Fibroblast of upper back skin (primary cell): Measurements from ENCODE around the gene UBE2J1.
"Not testable (repeated sequence)": the region's sequence is repeated elsewhere in the genome, so short reads cannot be mapped to it uniquely, and the experiment has no call there.

Experiments
- DNase-seq: peaks from one replicate; pipeline ENCODE4 v3.0.0-alpha.2; 2013

Gene UBE2J1

GRCh38 chr6:89315249-89315885 is 37.2 kb downstream of the UBE2J1 start, which contains the start of gene GABRR2:
Gene GABRR2 (minus strand): TSS chr6:89315299. CDS start chr6:89315165, 134 bp downstream.
- no peak for DNase-seq

- DNase-seq = no peak
Observed at GRCh38 chr6:89314692-89315091, 37.8 kb downstream of the UBE2J1 start.

- DNase-seq = peak; percentile 93
Observed at GRCh38 chr6:89313006-89313405, 39.5 kb downstream of the UBE2J1 start.

GRCh38 chr6:89311853-89312531 is 40.5 kb downstream of the UBE2J1 start:
- DNase-seq = peak; percentile 57

- no peak for DNase-seq
Observed at GRCh38 chr6:89311530-89311852, 41.0 kb downstream of the UBE2J1 start.

- DNase-seq = no peak
Observed at GRCh38 chr6:89310929-89311328, 41.6 kb downstream of the UBE2J1 start.

- no peak for DNase-seq
Observed at GRCh38 chr6:89308525-89309395, 43.8 kb downstream of the UBE2J1 start.

- DNase-seq = not testable (repeated sequence)
Observed at GRCh38 chr6:89304517-89304916, 48.0 kb downstream of the UBE2J1 start.

- DNase-seq = no peak
Observed at GRCh38 chr6:89302936-89303335, 49.6 kb downstream of the UBE2J1 start.

- no peak for DNase-seq
Observed at GRCh38 chr6:89302195-89302770, 50.2 kb downstream of the UBE2J1 start.

- no peak for DNase-seq
Observed at GRCh38 chr6:89301586-89302194, 50.8 kb downstream of the UBE2J1 start.

- no peak for DNase-seq
Observed at GRCh38 chr6:89299466-89299850, 53.1 kb downstream of the UBE2J1 start.

- peak; percentile 14 for DNase-seq
Observed at GRCh38 chr6:89298680-89299465, 53.6 kb downstream of the UBE2J1 start.

- DNase-seq = peak; percentile 94
Observed at GRCh38 chr6:89297695-89298351, 54.7 kb downstream of the UBE2J1 start.

- no peak for DNase-seq
Observed at GRCh38 chr6:89295981-89296380, 56.5 kb downstream of the UBE2J1 start.

- DNase-seq = not testable (repeated sequence)
Observed at GRCh38 chr6:89295116-89295515, 57.4 kb downstream of the UBE2J1 start.

GRCh38 chr6:89291256-89291819 is 61.2 kb downstream of the UBE2J1 start:
- DNase-seq = no peak

GRCh38 chr6:89290401-89291155 is 61.9 kb downstream of the UBE2J1 start:
- no peak for DNase-seq

GRCh38 chr6:89289710-89290109 is 62.8 kb downstream of the UBE2J1 start:
- no peak for DNase-seq

GRCh38 chr6:89287351-89288028 is 65.0 kb downstream of the UBE2J1 start:
- no peak for DNase-seq
